NCI-H2196 treated with DMSO at 0.1 percent for 48 hours (cell line): ENCODE measurements around the gene CCL25.
"Not testable (repeated sequence)": the region's sequence is repeated elsewhere in the genome, so short reads cannot be mapped to it uniquely, and the experiment has no call there.

Experiments
- DNase-seq: peaks from one replicate; lab custom pipeline; 2025; ENCODE audit not compliant: unreplicated experiment; lab: John Stamatoyannopoulos, UW

The CCL25 gene, protein sequence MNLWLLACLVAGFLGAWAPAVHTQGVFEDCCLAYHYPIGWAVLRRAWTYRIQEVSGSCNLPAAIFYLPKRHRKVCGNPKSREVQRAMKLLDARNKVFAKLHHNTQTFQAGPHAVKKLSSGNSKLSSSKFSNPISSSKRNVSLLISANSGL

DNA sequence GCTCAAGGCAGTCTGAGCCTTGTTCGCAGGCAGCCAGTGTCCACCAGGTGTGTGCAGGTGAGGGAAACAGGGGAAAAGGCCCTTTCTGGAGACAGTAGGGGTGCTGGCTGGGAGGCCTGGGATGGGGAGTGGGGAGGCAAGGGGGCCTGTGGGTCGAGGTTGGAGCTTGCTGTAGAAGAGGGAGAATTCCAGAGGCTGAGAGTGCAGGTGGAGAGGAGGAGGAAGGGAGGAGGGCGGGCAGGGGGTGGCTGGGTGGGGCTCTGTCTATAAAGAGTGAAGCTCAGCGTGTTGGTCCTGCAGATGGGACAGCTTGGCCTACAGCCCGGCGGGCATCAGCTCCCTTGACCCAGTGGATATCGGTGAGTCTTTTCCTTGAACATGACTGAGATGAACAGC is at the start of gene CCL25:
Gene CCL25 (plus strand): TSS at position 297 of the 396 bp plus-strand sequence. CDS start 290 bp downstream, outside the sequence.
- DNase-seq = no peak

- DNase-seq = no peak
Observed at GRCh38 chr19:8004001-8004400, 48.6 kb upstream of the CCL25 start.

DNA sequence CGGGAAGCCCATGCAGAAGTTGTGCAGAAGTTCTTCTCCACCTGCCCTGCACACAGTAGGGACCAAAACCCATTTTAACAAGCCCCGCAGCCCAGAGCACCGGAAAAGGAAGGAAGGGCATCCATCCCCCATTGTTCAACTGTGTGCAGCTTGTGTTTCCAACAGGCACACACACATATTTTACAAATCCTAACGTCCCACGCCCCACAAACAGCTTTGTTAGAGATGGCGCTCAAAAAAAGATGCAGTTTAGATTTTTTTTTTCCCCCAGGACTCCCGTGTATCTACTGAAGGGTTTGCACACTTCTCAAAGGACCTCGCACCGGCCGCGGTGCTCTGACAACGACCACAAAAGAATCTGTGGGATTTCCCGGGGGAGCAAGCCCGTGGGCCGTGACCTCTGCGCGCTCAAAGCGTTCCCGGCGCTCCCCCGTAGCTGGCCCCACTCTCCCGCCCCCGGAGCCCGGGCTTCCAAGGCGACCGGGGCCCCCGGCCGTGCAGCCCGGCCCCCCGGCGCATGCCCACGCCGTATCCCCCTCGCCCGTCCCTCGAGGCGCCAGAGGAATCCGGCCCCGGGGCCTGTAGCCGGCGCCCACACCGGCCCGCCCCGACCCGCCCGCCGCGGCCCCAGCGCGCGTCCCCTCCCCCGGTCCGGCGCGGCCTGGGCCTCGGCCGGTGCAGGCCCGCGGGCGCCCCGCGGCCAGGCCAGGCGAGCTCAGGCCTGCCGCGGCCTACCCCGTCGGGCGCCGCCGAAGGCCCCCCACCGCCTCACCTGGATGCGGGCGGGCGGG is 47.6 kb upstream of the CCL25 start:
- no peak for DNase-seq

- peak; percentile 67 for DNase-seq
Observed at GRCh38 chr19:8005534-8006256, 46.9 kb upstream of the CCL25 start, which contains the start of gene ELAVL1. Gene ELAVL1, minus strand, starts transcription at chr19:8005641. Its CDS starts 13,826 bp downstream, at chr19:7991815.

DNA sequence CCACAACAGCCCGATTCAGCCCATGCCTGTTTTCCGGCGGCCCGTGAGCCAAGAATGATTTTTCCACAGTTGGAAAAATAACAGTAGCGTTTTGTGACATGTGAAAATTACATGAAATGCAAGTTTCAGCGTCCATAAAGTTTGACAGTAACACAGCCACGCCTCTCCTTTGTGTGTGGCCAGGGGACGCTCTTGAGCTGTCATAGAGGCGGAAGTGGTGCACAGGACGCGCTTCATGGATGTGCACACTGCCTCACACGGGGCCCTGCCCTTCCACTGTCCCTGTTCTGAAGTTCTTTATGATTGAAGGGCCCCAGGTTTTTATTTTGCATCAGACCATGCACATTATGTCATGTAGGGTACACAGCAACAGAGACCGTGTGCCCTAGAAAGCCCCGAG is 34.8 kb upstream of the CCL25 start:
- DNase-seq = no peak

- no peak for DNase-seq
Observed at GRCh38 chr19:8020681-8021080, 31.9 kb upstream of the CCL25 start.

- DNase-seq = no peak
Observed at GRCh38 chr19:8021374-8021773, 31.2 kb upstream of the CCL25 start.

- DNase-seq = no peak
Observed at GRCh38 chr19:8022275-8022674, 30.3 kb upstream of the CCL25 start.

GRCh38 chr19:8023371-8023770 is 29.2 kb upstream of the CCL25 start:
- no peak for DNase-seq

DNA sequence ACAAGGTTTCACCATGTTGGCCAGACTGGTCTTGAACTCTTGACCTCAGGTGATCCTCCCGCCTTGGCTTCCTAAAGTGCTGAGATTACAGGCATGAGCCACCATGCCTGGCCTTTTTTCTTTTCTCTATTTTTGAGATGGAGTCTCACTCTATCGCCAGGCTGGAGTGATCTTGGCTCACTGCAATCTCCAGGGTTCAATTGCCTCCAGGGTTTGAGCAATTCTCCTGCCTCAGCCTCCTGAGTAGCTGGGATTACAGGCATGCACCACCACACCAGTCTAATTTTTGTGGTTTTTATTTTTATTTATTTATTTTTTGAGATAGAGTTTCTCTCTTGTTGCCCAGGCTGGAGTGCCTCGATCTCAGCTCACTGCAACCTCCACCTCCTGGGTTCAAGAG is 28.3 kb upstream of the CCL25 start:
- not testable (repeated sequence) for DNase-seq

DNA sequence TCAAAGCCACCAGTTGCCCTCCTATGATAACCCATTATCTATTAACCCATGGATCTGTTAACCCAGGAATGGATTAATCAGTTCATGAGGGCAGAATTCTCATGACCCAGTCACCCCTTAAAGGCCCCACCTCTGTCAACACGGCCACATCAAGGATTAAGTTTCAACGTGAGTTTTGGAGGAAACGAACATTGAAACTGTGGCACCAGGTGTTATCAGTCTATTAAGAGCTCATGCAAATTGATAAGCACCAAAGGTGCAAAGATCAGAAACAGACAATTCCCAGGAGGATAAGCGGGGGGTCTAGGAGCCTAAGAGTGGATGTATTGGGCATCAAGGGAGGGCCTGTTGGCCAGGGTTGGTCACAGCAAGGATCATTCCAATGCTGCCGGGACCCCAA is 27.2 kb upstream of the CCL25 start:
- DNase-seq = no peak

DNA sequence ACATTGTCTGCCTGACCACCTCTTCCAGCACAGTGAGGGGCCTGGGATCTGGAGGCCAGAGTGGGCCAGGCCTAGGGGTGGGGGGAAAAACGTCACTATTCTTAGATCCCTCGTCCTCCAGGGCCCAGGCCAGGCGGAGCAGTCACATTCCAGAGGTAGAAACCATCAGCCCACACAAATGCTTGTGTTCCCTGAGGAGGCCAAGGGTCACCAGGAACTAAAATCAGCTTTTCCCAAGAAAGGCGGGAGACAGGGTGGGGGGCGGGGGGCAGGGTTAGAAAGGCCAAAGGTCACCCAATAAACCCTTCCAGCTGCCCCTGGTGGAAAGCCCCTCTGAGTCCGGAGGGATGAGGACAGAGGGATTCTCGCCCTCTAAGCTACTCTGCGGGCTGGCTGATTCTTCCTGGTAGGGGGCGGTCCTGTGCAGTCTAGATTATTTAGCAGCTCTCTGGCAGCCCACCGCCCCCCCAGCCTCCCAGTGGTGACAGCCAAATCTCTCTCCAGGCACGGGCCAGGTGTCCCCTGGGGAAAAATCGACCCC is 23.5 kb upstream of the CCL25 start:
- DNase-seq = no peak

- DNase-seq = no peak
Observed at GRCh38 chr19:8030960-8031359, 21.6 kb upstream of the CCL25 start.

GRCh38 chr19:8033287-8034177 is 19.0 kb upstream of the CCL25 start:
- not testable (repeated sequence) for DNase-seq

DNA sequence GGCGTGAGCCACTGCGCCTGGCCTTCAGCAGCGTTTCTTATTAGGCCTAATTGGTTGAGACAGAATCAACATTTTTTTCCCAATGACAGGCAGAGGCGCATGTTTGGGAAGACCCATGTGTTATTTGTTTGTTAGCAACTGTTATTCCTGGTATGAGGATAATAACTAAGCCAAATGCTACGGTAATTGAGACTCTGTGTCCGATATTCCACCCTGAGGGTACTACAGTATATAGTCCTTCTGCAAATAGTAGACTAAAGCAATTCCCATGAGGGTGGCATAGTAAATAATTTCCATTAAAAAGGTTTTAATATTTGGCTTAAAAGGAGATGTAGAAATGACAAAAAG is 18.4 kb upstream of the CCL25 start:
- DNase-seq = no peak

DNA sequence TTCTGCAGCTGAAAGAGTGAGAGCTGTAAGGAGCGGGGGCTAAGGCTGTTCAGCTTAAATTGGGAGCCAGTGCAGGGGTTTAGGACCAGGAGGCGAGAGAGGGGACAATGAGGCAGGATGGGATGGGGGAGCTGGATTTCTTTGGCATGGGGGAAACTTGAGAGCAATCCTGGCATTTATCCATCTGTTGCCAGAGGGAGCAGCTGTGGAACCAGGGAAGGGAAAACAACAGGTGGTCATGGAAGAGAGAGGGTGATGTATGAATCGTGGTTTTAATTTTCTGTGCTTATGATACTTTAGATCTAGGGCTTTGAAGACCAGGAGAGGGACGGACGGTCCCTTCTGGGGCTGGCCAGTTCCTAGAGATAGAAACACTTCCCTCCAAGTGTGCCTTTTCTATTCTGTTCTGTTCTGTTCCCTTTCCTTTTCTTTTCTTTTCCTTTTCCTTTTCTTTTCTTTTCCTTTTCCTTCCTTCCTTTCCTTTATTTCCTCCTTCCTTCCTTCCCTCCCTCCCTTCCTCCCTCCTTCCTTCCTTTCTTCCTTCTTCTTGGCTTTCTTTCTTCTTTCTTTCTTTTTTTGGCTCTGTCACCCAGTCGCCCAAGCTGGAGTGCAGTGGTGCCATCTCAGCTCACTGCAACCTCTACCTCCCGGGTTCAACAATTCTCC is 16.0 kb upstream of the CCL25 start:
- DNase-seq = peak; percentile 24

DNA sequence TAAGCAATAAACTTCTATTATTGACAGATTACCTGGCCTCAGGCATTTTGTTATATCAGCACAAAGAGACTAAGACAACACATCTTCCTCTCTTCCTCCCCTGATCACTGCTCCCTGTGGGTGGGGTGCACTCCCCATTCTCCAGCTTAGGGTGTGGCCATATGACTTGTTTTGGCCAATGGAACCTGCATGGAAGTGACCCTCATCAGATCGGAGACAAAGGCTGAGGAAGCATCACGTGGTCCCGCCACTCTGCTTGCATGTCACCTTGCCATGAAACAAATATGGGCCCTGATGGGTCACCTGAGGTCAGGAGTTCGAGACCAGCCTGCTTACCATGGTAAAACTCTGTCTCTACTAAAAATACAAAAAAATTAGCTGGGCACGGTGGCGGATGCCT is 13.7 kb upstream of the CCL25 start:
- DNase-seq = no peak

DNA sequence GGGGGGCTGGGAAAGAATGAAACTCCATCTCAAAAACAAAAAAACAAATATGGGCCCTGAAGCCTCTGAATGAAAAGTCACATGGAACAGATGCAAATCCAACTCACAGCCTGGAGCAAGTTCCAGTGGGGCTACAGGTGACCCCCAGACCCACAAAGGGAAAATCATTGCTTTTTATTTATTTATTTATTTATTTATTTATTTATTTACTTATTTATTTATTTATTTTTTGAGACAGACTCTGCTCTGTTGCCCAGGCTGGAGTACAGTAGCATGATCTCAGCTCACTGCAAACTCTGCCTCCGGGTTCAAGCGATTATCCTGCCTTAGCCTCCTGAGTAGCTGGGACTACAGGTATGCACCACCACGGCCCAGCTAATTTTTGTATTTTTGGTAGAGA is 13.3 kb upstream of the CCL25 start:
- no peak for DNase-seq

GRCh38 chr19:8041531-8041931 is 11.0 kb upstream of the CCL25 start:
- DNase-seq = no peak

- DNase-seq = no peak
Observed at GRCh38 chr19:8042900-8043299, 9.7 kb upstream of the CCL25 start.
